ENCODE data around the gene GPATCH8. TPM values are rescaled to one million over a fixed set of nuclear protein-coding genes. Genes with fewer than 3 reads are reported as not detected.

Gene GPATCH8
- total RNA-seq, 1 donor from 2014 or later: 16.6 TPM

DNA sequence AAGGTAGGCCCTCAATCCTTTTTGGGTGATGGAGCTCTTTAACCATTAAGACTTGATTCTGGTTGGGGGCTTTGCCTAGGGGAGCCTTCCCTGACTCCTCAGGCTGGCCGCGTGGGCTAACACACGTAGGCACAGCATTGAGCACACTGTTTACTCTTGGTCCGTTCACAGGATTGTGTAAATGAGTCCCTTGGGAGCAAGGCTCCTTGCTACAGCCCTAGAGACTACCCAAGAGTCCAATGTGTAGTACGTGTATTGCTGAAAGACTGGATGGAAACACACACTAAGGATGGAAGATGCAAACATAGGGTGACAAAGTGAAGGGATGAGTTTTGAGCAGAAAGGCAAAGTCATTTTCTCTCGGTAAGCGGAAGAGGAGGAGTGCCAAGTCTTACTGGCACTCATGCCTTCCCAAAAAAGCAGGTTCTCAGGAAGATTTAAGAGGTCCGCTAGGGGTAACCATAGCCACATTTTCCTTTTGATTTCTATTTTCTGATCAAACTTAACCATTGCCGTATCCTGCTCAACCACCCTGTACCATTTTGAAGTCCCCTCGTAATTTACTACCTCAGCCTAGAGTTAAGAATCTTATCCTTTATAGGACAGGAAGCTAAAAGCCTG, 112.8 kb downstream of the GPATCH8 start:
- no peak for DNase-seq
- Histone ChIP-seq H3K27me3 (ENCODE audit: low read depth) (peaks cover 6% of the 10 kb centered on the region), H3K27ac (replicated peaks) (no peak overlapping the region), H3K9me3 (replicated peaks) (no peaks in the 10 kb centered on the region), H3K4me1 (peaks cover 9% of the 10 kb centered on the region), H3K36me3 (peaks cover 4% of the 10 kb centered on the region), H3K4me3 (no peak overlapping the region)
- intact Hi-C loops (cut with micrococcal nuclease): no loop called here
- TF ChIP-seq, protein P1, sequence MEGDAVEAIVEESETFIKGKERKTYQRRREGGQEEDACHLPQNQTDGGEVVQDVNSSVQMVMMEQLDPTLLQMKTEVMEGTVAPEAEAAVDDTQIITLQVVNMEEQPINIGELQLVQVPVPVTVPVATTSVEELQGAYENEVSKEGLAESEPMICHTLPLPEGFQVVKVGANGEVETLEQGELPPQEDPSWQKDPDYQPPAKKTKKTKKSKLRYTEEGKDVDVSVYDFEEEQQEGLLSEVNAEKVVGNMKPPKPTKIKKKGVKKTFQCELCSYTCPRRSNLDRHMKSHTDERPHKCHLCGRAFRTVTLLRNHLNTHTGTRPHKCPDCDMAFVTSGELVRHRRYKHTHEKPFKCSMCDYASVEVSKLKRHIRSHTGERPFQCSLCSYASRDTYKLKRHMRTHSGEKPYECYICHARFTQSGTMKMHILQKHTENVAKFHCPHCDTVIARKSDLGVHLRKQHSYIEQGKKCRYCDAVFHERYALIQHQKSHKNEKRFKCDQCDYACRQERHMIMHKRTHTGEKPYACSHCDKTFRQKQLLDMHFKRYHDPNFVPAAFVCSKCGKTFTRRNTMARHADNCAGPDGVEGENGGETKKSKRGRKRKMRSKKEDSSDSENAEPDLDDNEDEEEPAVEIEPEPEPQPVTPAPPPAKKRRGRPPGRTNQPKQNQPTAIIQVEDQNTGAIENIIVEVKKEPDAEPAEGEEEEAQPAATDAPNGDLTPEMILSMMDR (IDR thresholded peaks at IDR 0.05; ENCODE audit: borderline replicate concordance): no peak

DNA sequence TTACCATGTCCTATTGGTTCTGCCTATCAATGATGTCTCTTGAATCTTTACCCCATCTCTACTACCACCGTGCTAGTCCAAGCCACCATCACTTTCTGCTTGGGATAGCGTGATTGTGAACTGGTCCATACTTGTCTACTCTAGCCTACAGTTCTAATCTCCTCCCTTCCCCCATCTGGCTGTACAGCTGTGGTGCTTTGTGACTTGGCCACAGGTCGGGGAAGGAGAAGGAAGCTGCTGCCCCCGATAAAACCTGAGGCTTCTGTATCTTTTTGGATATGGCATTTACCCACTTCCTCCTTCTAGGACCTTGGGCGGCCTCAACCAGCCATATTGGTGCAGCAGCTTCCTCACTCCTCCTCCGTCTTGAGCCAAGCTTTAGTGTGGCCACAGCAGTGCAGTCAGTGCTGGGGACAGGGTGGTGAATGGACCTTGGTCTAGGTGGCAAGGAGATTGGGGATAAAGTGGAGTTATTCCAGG, 113.4 kb downstream of the GPATCH8 start:
- intact Hi-C loops (cut with micrococcal nuclease): no loop called here
- H3K36me3 ChIP-seq: peaks cover 3% of the 10 kb centered on the region
- TF ChIP-seq, protein P1 (IDR thresholded peaks at IDR 0.05; ENCODE audit: borderline replicate concordance): no peak

DNA sequence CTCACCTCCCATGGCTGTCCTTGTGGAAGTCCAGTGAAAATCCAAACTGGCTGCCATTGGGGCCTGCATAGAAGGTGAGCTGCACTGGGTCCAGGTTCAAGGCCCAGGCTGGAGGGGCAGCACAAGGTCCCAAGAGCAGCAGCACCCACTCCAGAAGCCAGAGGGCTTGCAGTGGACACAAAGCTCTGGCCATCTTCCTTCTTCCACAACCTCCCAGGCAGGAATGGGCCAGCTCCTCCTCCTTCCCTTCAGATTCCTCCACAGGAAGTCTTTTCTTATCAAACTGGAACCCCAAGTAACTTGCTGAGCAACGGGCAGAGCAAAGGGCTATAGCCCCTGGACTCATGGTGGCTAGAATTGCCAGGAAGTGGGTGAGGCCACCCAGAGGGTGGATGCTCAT, 113.9 kb downstream of the GPATCH8 start, which contains the start of gene ITGA2B:
ITGA2B (minus strand) TSS at position 369 of the 400 bp plus-strand sequence; CDS start at position 193, 176 bp downstream.
- Histone ChIP-seq H3K27ac (replicated peaks) (no peak within 1 kb of the TSS), H3K4me1 (peaks cover 19% of the 10 kb centered on the region), H3K4me3 (no peak within 1 kb of the TSS), H3K9me3 (replicated peaks) (no peaks in the 10 kb centered on the region), H3K27me3 (ENCODE audit: low read depth) (peaks cover 14% of the 10 kb centered on the region), H3K36me3 (peaks cover 3% of the 10 kb centered on the region)
- no peak for DNase-seq
- intact Hi-C loops (cut with micrococcal nuclease): no loop called here
- TF ChIP-seq, protein P1 (IDR thresholded peaks at IDR 0.05; ENCODE audit: borderline replicate concordance): no peak

More for the DNA sequence above, 113.4 kb downstream of the GPATCH8 start:
- peaks cover 15% of the 10 kb centered on the region for H3K4me1 ChIP-seq
- H3K9me3 ChIP-seq (replicated peaks): no peaks in the 10 kb centered on the region
- peaks cover 10% of the 10 kb centered on the region for H3K27me3 ChIP-seq (ENCODE audit: low read depth)
- DNase-seq: no peak
- no peak overlapping the region for H3K27ac ChIP-seq (replicated peaks)
- H3K4me3 ChIP-seq: no peak overlapping the region

DNA sequence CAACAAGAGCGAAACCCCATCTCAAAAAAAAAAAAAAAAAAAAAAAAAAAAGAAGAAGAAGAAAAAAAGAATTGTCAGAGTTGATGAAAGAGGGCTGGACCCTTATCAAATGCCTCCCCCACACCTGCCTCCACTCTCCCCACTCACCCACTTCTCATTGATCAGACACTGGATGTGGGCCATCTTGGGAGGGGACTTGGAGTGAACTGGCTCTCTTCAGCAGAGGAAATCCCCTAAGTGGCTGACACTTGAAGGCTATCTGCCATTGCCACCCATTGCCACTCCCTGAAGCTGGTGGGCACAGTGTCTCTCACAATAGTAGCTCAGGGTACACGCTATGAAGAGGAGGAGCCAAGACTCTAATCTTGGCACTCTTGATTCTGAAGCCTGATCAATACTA, 115.4 kb downstream of the GPATCH8 start:
- Histone ChIP-seq H3K36me3 (peaks cover 3% of the 10 kb centered on the region), H3K27me3 (ENCODE audit: low read depth) (peaks cover 29% of the 10 kb centered on the region), H3K4me1 (peaks cover 21% of the 10 kb centered on the region), H3K27ac (replicated peaks) (no peak overlapping the region), H3K4me3 (no peak overlapping the region), H3K9me3 (replicated peaks) (no peaks in the 10 kb centered on the region)
- no peak for DNase-seq
- TF ChIP-seq, protein P1 (IDR thresholded peaks at IDR 0.05; ENCODE audit: borderline replicate concordance): no peak
- intact Hi-C loops (cut with micrococcal nuclease): no loop called here

DNA sequence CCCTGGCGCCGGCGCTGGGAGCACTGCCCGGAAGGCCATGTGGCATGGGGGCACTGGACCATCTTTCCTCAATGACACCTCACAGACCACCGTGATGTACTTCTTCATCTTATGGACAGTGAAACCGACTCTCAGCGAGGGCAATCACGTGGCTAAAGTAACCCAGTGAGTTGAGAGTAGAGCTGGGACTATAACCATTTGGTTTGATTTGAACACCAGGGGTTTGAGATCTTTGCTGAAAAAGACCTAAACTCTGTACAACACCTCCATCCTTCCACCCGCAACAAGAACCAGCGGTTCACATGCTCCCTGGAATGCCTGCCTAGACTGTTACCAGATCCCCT, 117.1 kb downstream of the GPATCH8 start:
- Histone ChIP-seq H3K9me3 (replicated peaks) (no peaks in the 10 kb centered on the region), H3K4me1 (peaks cover 21% of the 10 kb centered on the region), H3K27ac (replicated peaks) (no peak overlapping the region), H3K27me3 (ENCODE audit: low read depth) (peaks cover 36% of the 10 kb centered on the region), H3K36me3 (peaks cover 3% of the 10 kb centered on the region), H3K4me3 (peak overlapping the region; percentile 72)
- DNase-seq: no peak
- intact Hi-C loops (cut with micrococcal nuclease): no loop called here
- TF ChIP-seq, protein P1 (IDR thresholded peaks at IDR 0.05; ENCODE audit: borderline replicate concordance): no peak

Data from left ventricle myocardium inferior (tissue), 1 donor.